ENCODE measurements around the gene CSDE1. TPM values are rescaled to one million over a fixed set of nuclear protein-coding genes. Genes with fewer than 3 reads are reported as not detected.

The CSDE1 gene
- total RNA-seq, 1 donor from 2014 or later: 290 TPM

GRCh38 chr1:114688526-114688925 lies 69.3 kb downstream of the CSDE1 start:
- intact Hi-C loops (cut with DNase I): no loop called here
- Histone ChIP-seq H3K4me1 (no peaks in the 10 kb centered on the region), H3K36me3 (no peaks in the 10 kb centered on the region), H3K27ac (no peak overlapping the region), H3K9me3 (no peaks in the 10 kb centered on the region), H3K27me3 (no peaks in the 10 kb centered on the region), H3K4me3 (no peak overlapping the region)
- DNase-seq (ENCODE audit: low spot score in 2 of 2): no peak
- no peak for TF ChIP-seq CTCF (IDR thresholded peaks at IDR 0.05)

DNA sequence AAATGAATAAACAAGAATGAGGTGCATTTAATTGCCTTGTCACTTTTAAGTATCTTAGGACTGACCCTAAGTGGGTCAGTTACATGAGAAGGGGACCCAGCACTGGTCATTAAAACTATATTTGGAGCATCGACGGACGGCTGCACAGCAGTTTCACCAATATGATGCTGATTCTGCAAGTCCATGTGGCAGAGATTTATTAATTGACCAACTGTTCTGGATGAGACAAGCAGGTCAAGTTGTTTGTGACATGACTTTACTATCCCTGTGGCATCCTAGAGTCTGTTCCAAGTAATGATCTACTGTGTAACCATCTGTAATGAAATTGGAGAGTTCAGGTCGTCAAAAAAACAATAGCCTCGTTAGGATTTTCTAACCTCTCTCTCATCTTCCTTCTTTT lies 71.9 kb downstream of the CSDE1 start:
- intact Hi-C loops (cut with DNase I): no loop called here
- no peaks in the 10 kb centered on the region for H3K36me3 ChIP-seq
- no peaks in the 10 kb centered on the region for H3K4me1 ChIP-seq
- TF ChIP-seq CTCF (IDR thresholded peaks at IDR 0.05): no peak
- no peak for DNase-seq (ENCODE audit: low spot score in 2 of 2)
- H3K27me3 ChIP-seq: no peaks in the 10 kb centered on the region
- no peaks in the 10 kb centered on the region for H3K9me3 ChIP-seq
- no peak overlapping the region for H3K27ac ChIP-seq
- H3K4me3 ChIP-seq: no peak overlapping the region

- DNase-seq (ENCODE audit: low spot score in 2 of 2): no peak
- TF ChIP-seq CTCF (IDR thresholded peaks at IDR 0.05): no peak
- intact Hi-C loops (cut with DNase I): loop anchor here (10.0 kb wide), 1 partner anchor 407 kb away; the partner anchor contains the start of gene TSPAN2
- H3K27me3 ChIP-seq: no peaks in the 10 kb centered on the region
- H3K36me3 ChIP-seq: no peaks in the 10 kb centered on the region
- H3K27ac ChIP-seq: no peak overlapping the region
- no peak overlapping the region for H3K4me3 ChIP-seq
- H3K4me1 ChIP-seq: no peaks in the 10 kb centered on the region
- H3K9me3 ChIP-seq: no peaks in the 10 kb centered on the region
Observed at GRCh38 chr1:114677691-114678090, 80.1 kb downstream of the CSDE1 start.

- no peak for DNase-seq (ENCODE audit: low spot score in 2 of 2)
- Histone ChIP-seq H3K9me3 (no peaks in the 10 kb centered on the region), H3K36me3 (no peaks in the 10 kb centered on the region), H3K27me3 (no peaks in the 10 kb centered on the region), H3K27ac (no peak overlapping the region), H3K4me1 (no peaks in the 10 kb centered on the region), H3K4me3 (no peak overlapping the region)
- no peak for TF ChIP-seq CTCF (IDR thresholded peaks at IDR 0.05)
- intact Hi-C loops (cut with DNase I): loop anchor here (10.0 kb wide), 1 partner anchor 409 kb away; the partner anchor contains the start of gene TSPAN2
Observed at GRCh38 chr1:114676115-114676514, 81.7 kb downstream of the CSDE1 start.

DNA sequence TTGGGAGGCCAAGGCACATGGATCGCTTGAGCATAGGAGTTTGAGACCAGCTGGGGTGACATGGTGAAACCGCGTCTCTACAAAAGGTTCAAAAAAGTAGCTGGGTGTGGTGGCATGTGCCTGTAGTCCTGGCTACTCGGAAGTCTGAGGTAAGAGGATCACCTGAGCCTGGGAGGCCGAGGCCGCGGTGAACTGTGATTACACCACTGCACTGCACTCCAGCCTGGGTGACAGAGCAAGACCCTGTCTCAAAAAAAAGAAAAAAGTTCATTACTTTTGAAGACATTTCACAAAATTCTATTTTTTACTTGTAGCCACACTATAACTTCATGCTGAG lies 85.9 kb downstream of the CSDE1 start:
- Histone ChIP-seq H3K9me3 (no peaks in the 10 kb centered on the region), H3K27me3 (no peaks in the 10 kb centered on the region), H3K4me3 (no peak overlapping the region), H3K27ac (no peak overlapping the region), H3K36me3 (no peaks in the 10 kb centered on the region), H3K4me1 (no peaks in the 10 kb centered on the region)
- TF ChIP-seq CTCF (IDR thresholded peaks at IDR 0.05): no peak
- DNase-seq (ENCODE audit: low spot score in 2 of 2): no peak
- intact Hi-C loops (cut with DNase I): loop anchor here (5.0 to 10.0 kb wide), 3 partner anchors 160 to 413 kb away; partner anchors contain the start of genes TRIM33 and TSPAN2
